Astrocyte (in vitro differentiated cells and primary cell): Measurements from ENCODE around the gene HOXA7. TPM values are rescaled to one million over a fixed set of nuclear protein-coding genes. Genes with fewer than 3 reads are reported as not detected.

Experiments used
- DNase-seq: peaks from one replicate; pipeline ENCODE4 v3.0.0-alpha.2; 2010; ENCODE audit warnings: low read depth
- FAIRE-seq: peaks from 2 replicates; lab custom pipeline; 2011; peaks lifted over from hg19 to GRCh38; lab: Jason Lieb, UNC
- H2AFZ ChIP-seq: 2 replicates; pipeline ENCODE4 v1.6.0; 2012; ENCODE audit warnings: low read depth, low read length, inconsistent platforms
- H3K27ac ChIP-seq: 2 replicates; pipeline ENCODE4 v1.5.1; 2011; ENCODE audit warnings: low read depth, low read length, inconsistent platforms
- H3K27me3 ChIP-seq: 2 replicates; pipeline ENCODE4 v1.6.0; 2011; ENCODE audit warnings: low read length, inconsistent platforms; ENCODE audit not compliant: insufficient read depth
- H3K36me3 ChIP-seq: 2 replicates; pipeline ENCODE4 v1.5.1; 2011; ENCODE audit warnings: low read length, inconsistent platforms; ENCODE audit not compliant: insufficient read depth
- H3K4me1 ChIP-seq: 2 replicates; pipeline ENCODE4 v1.5.1; 2011; ENCODE audit warnings: low read length, inconsistent platforms; ENCODE audit not compliant: insufficient read depth
- H3K4me2 ChIP-seq: 2 replicates; pipeline ENCODE4 v1.6.0; 2012; ENCODE audit warnings: low read length, inconsistent platforms
- H3K4me3 ChIP-seq: 2 replicates; pipeline ENCODE4 v1.5.1; 2011; ENCODE audit warnings: low read depth, mild to moderate bottlenecking, low read length, inconsistent platforms; ENCODE audit not compliant: insufficient read depth
- H3K79me2 ChIP-seq: 2 replicates; pipeline ENCODE4 v1.6.0; 2012; ENCODE audit warnings: mild to moderate bottlenecking, low read length, inconsistent platforms; ENCODE audit not compliant: insufficient read depth
- H3K9ac ChIP-seq: 2 replicates; pipeline ENCODE4 v1.6.0; 2012; ENCODE audit warnings: mild to moderate bottlenecking, low read length, inconsistent platforms
- H3K9me3 ChIP-seq: 2 replicates; pipeline ENCODE4 v1.5.1; 2012; ENCODE audit warnings: low read depth, mild to moderate bottlenecking, low read length, inconsistent platforms; ENCODE audit not compliant: insufficient read depth
- H4K20me1 ChIP-seq: 2 replicates; pipeline ENCODE4 v1.6.0; 2012; ENCODE audit warnings: low read length, inconsistent platforms; ENCODE audit not compliant: insufficient read depth
- H3K27ac Mint-ChIP-seq: one replicate; pipeline ENCODE4 v1.8.0; 2021; ENCODE audit warnings: mild to moderate bottlenecking, mixed read lengths; ENCODE audit not compliant: unreplicated experiment
- H3K27me3 Mint-ChIP-seq: one replicate; pipeline ENCODE4 v1.8.0; 2021; ENCODE audit warnings: low read depth, mixed read lengths; ENCODE audit not compliant: unreplicated experiment
- H3K36me3 Mint-ChIP-seq: one replicate; pipeline ENCODE4 v1.8.0; 2021; ENCODE audit warnings: low read depth, mixed read lengths; ENCODE audit not compliant: unreplicated experiment
- H3K4me1 Mint-ChIP-seq: one replicate; pipeline ENCODE4 v1.8.0; 2021; ENCODE audit warnings: low read depth, mixed read lengths; ENCODE audit not compliant: unreplicated experiment
- H3K4me3 Mint-ChIP-seq: one replicate; pipeline ENCODE4 v1.8.0; 2021; ENCODE audit warnings: mild to moderate bottlenecking, moderate library complexity, mixed read lengths; ENCODE audit not compliant: unreplicated experiment
- H3K9me3 Mint-ChIP-seq: one replicate; pipeline ENCODE4 v1.8.0; 2021; ENCODE audit warnings: mild to moderate bottlenecking, mixed read lengths; ENCODE audit not compliant: unreplicated experiment
- EZH2 ChIP-seq: IDR thresholded peaks from 2 replicates; pipeline ENCODE4 v1.6.1; 2012; ENCODE audit warnings: mild to moderate bottlenecking, low read length, inconsistent platforms; ENCODE audit not compliant: insufficient read depth
- total RNA-seq: library from RNA; stranded (reverse); gene quantifications from 2 replicates; pipeline ENCODE4 v1.2.1, GENCODE V29; 2021
- TF ChIP-seq, protein P1 (sequence below): IDR thresholded peaks from 2 replicates; pipeline ENCODE4 v1.5.1; 2011; ENCODE audit warnings: low read depth, mild to moderate bottlenecking, inconsistent platforms, low read length, moderate library complexity; ENCODE audit not compliant: insufficient read depth

The HOXA7 gene
- total RNA-seq, 1 donor from 2014 or later: not detected

DNA sequence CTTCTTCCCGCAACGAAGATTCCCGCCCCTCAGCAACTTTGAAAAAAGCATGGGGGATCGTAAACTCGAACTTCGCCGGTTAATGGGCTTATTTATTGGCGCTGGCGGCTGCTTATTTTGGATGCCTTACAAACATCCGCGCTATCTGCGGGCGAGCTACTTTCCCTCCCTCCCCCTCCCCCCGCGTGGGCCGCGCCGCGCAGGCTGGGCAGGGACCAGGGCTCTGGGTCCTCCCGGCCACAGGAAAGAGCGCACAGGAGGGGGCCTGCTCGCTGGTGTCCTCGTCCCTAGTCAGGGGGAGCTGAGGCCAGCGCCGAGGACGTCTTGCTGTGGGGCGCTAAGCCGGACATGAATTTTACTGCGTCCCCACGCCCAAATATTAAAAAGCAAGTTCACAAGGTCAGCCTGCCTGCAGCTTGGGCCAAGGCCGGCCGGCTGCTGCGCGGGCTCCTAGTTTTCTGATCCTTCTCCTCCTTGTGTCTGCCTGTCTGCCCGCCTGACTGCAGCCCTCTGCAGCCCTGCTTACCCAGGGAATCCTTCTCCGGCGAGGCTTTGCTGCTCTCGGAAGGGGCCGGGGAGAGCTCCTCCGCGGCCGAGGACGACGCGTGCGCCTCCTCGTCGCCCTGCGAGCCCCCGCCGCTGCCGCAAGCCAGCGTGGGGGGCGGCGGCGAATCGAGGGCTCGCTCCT, 16.5 kb upstream of the HOXA7 start:
- H3K27ac Mint-ChIP-seq: no peak overlapping the region
- Histone ChIP-seq H3K9me3 (peaks cover 16% of the 10 kb centered on the region), H2AFZ (no peak overlapping the region), H4K20me1 (peaks cover 6% of the 10 kb centered on the region), H3K4me3 (no peak overlapping the region), H3K79me2 (no peaks in the 10 kb centered on the region), H3K27me3 (peaks cover 92% of the 10 kb centered on the region), H3K9ac (no peak overlapping the region), H3K27ac (no peak overlapping the region), H3K4me1 (peaks cover 5% of the 10 kb centered on the region), H3K36me3 (no peaks in the 10 kb centered on the region), H3K4me2 (peak overlapping the region; percentile 63)
- peaks cover 70% of the 10 kb centered on the region for H3K27me3 Mint-ChIP-seq
- no peaks in the 10 kb centered on the region for H3K36me3 Mint-ChIP-seq
- H3K4me3 Mint-ChIP-seq: no peak overlapping the region
- DNase-seq: no peak
- FAIRE-seq: no peak
- no peaks in the 10 kb centered on the region for H3K4me1 Mint-ChIP-seq
- TF ChIP-seq EZH2: peak; percentile 92
- TF ChIP-seq, protein P1, sequence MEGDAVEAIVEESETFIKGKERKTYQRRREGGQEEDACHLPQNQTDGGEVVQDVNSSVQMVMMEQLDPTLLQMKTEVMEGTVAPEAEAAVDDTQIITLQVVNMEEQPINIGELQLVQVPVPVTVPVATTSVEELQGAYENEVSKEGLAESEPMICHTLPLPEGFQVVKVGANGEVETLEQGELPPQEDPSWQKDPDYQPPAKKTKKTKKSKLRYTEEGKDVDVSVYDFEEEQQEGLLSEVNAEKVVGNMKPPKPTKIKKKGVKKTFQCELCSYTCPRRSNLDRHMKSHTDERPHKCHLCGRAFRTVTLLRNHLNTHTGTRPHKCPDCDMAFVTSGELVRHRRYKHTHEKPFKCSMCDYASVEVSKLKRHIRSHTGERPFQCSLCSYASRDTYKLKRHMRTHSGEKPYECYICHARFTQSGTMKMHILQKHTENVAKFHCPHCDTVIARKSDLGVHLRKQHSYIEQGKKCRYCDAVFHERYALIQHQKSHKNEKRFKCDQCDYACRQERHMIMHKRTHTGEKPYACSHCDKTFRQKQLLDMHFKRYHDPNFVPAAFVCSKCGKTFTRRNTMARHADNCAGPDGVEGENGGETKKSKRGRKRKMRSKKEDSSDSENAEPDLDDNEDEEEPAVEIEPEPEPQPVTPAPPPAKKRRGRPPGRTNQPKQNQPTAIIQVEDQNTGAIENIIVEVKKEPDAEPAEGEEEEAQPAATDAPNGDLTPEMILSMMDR: no peak
- peaks cover 30% of the 10 kb centered on the region for H3K9me3 Mint-ChIP-seq

DNA sequence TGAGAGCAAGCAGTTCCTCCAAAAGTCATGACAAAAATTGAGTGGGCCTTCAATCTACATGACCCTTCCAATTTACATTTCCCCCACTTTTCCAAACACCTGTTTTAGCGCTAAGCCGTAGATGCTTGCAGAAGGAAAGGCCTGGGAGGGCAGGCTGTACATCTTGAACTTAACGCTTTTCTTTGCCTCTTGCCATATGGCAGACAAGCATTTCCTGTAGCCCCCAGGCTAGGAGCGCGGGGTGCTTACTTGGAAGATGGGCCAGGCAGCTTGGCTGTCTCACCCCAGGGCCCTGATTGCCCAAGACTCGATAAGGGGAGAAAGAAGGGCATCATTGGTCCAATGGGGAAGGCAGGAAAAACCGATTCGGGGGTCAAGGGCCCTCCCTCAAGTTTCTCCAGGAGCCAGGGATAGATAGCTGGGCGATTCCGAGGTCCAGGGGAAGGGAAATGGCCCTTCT, 15.9 kb upstream of the HOXA7 start:
- H3K27me3 Mint-ChIP-seq: peaks cover 70% of the 10 kb centered on the region
- peaks cover 5% of the 10 kb centered on the region for H3K4me1 ChIP-seq
- H3K4me3 ChIP-seq: no peak overlapping the region
- H3K4me1 Mint-ChIP-seq: no peaks in the 10 kb centered on the region
- H3K36me3 Mint-ChIP-seq: no peaks in the 10 kb centered on the region
- H3K9ac ChIP-seq: no peak overlapping the region
- peak overlapping the region; percentile 80 for H3K27ac Mint-ChIP-seq
- H3K27me3 ChIP-seq: peaks cover 92% of the 10 kb centered on the region
- no peak overlapping the region for H3K4me2 ChIP-seq
- no peaks in the 10 kb centered on the region for H3K79me2 ChIP-seq
- no peak overlapping the region for H2AFZ ChIP-seq
- no peaks in the 10 kb centered on the region for H3K36me3 ChIP-seq
- peaks cover 16% of the 10 kb centered on the region for H3K9me3 ChIP-seq
- peaks cover 30% of the 10 kb centered on the region for H3K9me3 Mint-ChIP-seq
- TF ChIP-seq, protein P1: no peak
- no peak for TF ChIP-seq EZH2
- FAIRE-seq (no peak), DNase-seq (no peak)
- peaks cover 6% of the 10 kb centered on the region for H4K20me1 ChIP-seq
- H3K4me3 Mint-ChIP-seq: no peak overlapping the region
- H3K27ac ChIP-seq: no peak overlapping the region

GRCh38 chr7:27171637-27172314, 15.3 kb upstream of the HOXA7 start:
- no peak for FAIRE-seq
- peaks cover 16% of the 10 kb centered on the region for H3K9me3 ChIP-seq
- no peak for DNase-seq
- H3K79me2 ChIP-seq: no peaks in the 10 kb centered on the region
- no peak overlapping the region for H3K4me3 ChIP-seq
- H3K27me3 ChIP-seq: peaks cover 92% of the 10 kb centered on the region
- H3K4me1 ChIP-seq: peaks cover 5% of the 10 kb centered on the region
- no peak overlapping the region for H3K4me3 Mint-ChIP-seq
- no peaks in the 10 kb centered on the region for H3K36me3 Mint-ChIP-seq
- H4K20me1 ChIP-seq: peaks cover 6% of the 10 kb centered on the region
- H3K36me3 ChIP-seq: no peaks in the 10 kb centered on the region
- no peaks in the 10 kb centered on the region for H3K4me1 Mint-ChIP-seq
- peaks cover 33% of the 10 kb centered on the region for H3K9me3 Mint-ChIP-seq
- no peak overlapping the region for H2AFZ ChIP-seq
- no peak overlapping the region for H3K9ac ChIP-seq
- H3K27me3 Mint-ChIP-seq: peaks cover 70% of the 10 kb centered on the region
- H3K27ac ChIP-seq: no peak overlapping the region
- H3K27ac Mint-ChIP-seq: peak overlapping the region; percentile 80
- H3K4me2 ChIP-seq: no peak overlapping the region
- TF ChIP-seq EZH2: no peak
- TF ChIP-seq, protein P1: no peak
